Stimulated activated CD8-positive, alpha-beta memory T cell treated with anti-CD3 and anti-CD28 coated beads, Interleukin-4, amount 100 ng/mL, for 1 hour (primary cell): ENCODE results near the gene CHST14.
A peak's percentile ranks its signal among the peaks of the same experiment; 100 is the strongest.

Source experiments
- DNase-seq, 2 donors: peaks; one replicate each; pipeline ENCODE4 v3.0.0-alpha.2; 2020; ENCODE audit warnings: low read depth in 2 of 2, low spot score in 1 of 2

The CHST14 gene, protein sequence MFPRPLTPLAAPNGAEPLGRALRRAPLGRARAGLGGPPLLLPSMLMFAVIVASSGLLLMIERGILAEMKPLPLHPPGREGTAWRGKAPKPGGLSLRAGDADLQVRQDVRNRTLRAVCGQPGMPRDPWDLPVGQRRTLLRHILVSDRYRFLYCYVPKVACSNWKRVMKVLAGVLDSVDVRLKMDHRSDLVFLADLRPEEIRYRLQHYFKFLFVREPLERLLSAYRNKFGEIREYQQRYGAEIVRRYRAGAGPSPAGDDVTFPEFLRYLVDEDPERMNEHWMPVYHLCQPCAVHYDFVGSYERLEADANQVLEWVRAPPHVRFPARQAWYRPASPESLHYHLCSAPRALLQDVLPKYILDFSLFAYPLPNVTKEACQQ

DNA sequence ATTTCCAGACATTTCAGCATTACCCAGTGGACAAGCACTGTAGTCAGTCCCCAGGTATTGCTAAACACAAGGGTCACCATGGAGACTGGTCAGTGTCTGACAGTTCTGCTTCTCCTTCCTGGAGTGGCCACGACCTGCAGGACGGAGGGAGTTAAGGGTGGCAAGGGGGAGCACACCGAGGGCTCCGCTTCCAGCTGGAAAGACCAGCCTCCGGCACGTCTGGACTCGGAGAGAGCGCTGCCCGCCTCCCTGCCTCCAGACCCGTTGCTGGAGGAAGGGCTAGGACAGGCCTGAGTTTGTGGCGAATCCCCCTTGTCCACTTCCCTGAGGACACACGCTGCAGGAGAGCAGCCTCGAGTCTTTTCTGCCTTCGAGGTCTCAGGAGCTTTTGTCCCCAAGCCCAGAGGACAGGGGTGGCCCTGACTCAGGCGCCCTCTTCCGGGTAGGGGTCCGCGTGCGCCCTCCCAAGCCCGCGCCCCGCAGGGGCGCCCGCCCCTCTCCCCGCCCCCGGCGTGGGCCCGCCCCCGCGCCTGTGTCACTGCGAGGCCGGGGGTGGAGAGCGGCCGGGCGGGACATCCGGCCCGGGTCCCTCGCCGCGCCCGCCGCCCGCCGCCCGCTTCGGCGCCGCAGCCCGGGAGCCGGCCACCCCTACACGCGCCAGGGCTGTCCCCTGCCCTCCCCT is at the start of gene CHST14:
Gene CHST14, plus strand, starts transcription at position 562 of the 682 bp plus-strand sequence. CDS start 230 bp downstream, outside the sequence.
- peak; percentile 28 to 31 for DNase-seq

DNA sequence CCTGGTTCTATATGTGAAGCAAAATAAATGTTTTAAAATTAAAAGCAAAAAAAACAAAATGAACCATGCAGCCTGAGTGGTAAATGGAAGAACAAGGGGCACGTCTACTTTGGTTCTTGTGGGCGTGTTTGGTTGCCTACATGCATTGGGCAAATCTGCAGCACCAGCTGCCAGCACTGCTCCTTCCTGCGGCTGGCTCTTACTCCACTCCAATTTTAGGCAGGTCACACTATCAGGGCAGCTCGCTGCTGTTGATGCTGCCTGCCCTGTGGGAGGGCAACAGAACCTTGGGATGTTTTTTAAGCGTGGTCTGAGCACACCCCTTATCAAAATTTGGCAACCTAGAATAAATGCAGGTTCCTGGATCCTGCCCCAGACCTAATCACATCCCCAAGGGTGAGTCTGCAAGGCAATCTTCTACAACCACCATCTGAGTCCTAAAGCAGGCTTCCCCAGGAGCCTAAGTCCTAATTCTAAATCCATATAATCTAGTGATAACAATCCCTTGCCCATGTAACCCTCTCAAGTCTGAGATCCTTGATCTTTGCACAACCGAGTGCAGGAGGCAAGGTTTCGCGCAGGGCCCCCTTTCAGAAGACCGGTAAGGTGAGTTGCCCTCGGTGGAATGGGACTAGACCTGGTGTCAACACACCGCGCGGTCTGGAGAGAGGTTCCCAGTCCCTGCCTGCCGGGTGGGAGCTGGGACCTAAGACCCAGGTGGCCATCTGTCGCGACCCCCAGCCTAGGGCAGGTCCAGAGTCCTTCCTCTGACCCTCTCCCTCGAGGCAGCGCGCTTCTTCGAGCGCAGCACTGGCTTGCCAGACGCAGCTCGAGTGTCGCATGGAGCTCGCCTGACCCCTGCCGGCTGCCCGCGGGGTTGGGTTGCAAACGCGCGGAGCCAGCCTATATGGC is 49.3 kb upstream of the CHST14 start:
- peak; percentile 64 to 67 for DNase-seq

GRCh38 chr15:40424483-40425115 is 46.2 kb upstream of the CHST14 start:
- no peak for DNase-seq

DNA sequence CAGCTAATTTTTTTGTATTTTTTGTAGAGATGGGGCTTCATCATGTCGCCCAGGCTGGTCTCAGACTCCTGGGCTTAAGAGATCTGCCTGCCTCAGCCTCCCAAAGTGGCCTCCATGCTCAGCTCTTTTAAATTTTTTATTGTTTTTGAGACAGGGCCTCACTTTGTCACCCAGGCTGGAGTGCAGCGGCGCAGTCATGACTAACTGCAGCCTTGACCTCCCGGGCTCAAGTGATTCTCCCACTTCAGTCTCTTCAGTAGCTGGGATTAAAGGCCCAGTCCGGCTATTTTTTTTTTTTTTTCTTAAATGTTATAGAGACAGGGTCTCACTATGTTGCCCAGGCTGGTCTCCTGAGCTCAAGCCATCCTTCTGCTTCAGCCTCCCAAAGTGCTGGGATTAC is 45.1 kb upstream of the CHST14 start:
- DNase-seq: no peak

GRCh38 chr15:40427188-40427587 is 43.6 kb upstream of the CHST14 start:
- DNase-seq: no peak

DNA sequence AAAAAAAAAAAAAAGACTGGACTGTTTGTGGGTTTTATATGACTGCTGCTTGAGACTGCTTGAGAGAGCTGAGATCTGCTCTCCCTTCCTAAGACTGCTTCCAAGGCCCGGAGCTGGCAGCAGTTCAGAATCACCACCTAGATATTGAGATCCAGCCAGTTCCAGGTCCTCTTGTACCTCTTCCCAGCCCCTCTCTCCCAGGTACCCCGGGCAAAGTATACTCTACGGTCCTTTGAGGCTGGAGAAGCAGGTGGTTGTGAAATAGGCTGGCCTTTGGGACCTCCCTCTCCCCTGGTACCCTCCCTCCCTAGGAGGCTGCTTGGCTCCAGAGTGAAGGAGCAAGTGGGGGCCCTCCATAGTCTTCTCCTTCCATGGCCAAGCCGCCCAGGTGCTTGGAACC is 42.6 kb upstream of the CHST14 start:
- DNase-seq: no peak

GRCh38 chr15:40429068-40429710 is 41.6 kb upstream of the CHST14 start:
- DNase-seq: no peak

DNA sequence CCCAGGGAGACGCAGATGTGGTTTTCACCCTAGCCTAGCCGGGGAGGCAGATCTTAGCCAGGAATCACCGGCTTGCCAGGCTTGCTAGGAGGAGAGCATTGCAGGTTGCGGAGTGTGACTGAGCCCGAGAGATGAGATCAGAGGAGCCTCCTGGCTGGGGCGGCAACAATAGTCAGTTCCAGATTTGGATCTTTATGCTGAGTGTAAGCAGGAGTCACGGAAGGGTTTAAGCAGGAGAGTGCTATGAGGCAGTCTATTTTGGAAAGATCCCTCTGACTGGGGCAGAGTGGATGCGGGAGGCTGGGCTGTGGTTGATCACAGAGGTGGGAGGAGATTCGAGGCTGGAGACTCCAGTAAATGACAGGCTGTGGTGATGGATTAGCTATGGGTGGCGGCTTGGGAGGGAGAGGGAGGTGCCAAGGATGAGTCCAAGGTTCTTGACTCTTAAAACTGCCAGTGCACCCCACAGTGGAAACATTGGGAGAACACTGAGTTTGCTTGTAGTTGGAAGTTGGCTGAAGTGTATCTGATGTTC is 40.4 kb upstream of the CHST14 start:
- DNase-seq: no peak

GRCh38 chr15:40435023-40435709 is 35.6 kb upstream of the CHST14 start:
- DNase-seq: no peak

GRCh38 chr15:40435710-40436089 is 35.1 kb upstream of the CHST14 start:
- DNase-seq: no peak

DNA sequence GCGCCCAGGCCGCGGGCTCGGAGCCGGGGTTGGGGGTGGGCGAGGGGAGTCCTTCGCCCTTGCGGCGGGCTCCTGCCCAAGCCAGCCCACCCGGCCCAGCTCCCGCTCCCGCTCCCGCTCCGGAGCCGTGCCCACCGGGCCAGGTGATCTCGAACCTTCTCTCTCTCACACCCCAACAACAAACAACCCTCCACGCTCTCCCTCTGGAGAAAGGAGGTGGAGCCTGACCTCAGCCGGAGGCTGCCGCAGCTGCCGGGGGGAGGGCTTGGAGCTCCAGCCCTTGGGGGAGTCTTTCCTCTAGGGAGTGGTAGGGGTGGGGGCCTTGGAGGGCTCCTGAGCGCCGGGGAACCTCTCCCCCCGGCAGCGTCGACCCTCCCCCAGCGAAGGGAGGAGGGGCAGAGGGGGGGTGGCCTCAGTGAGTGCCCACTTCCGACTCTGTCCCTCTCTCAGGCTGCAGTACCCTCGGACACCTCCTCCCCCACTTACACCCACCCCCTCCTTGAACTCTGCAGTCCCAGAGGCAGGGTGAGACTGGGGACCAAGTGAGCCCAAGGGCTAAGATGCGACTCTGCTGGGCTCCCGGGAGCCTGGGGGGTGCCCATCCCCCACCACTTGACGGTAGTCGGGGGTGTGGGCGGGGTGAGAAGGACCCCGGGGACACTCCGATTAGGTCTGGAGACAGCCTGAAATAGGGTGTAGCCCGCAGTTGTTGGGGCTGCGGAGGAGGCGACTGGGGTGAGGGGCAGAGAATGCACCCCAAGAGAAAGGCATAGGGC is 34.5 kb upstream of the CHST14 start:
- no peak for DNase-seq

DNA sequence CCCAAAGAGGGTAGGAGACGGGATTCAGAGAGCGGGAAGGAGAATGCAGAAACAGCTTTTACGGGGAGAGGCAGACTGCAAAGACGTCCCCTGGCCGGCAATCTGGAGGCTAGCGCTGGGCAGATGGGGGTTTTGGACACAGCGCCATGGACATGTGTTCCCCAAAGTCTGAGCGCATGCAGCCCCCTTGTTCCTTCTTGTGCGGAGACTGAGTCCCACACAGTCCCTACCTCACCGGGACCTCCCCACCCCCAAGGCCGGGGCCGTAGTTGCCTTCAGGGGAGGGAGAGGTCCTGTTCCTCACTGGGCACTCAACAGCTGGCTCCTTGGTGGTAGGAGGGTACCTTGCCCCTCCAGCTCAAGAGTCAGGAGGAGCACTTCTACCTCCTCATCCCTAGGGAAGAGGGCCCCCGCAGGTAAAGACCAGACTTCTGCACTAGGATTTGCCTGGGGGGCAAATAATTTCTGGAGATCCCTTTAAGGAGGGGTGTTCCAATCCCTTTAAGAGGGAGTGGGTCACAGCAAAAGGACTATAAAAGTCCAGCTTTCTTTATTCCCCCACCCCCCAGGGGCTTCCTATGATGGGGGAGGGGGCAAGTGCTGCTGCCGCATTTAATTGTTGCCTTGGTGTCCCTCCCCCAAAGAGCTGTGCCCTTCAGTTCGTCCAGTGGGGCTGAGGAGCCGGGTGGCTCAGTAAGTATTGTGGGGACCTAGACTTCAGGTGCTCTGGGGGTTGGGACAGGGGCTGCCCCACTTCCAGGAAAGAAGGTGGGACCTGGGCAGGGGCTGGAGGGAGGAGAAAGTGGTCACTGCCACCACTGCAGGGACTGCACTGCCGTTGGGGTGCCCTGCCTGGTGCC is 33.7 kb upstream of the CHST14 start:
- no peak for DNase-seq

DNA sequence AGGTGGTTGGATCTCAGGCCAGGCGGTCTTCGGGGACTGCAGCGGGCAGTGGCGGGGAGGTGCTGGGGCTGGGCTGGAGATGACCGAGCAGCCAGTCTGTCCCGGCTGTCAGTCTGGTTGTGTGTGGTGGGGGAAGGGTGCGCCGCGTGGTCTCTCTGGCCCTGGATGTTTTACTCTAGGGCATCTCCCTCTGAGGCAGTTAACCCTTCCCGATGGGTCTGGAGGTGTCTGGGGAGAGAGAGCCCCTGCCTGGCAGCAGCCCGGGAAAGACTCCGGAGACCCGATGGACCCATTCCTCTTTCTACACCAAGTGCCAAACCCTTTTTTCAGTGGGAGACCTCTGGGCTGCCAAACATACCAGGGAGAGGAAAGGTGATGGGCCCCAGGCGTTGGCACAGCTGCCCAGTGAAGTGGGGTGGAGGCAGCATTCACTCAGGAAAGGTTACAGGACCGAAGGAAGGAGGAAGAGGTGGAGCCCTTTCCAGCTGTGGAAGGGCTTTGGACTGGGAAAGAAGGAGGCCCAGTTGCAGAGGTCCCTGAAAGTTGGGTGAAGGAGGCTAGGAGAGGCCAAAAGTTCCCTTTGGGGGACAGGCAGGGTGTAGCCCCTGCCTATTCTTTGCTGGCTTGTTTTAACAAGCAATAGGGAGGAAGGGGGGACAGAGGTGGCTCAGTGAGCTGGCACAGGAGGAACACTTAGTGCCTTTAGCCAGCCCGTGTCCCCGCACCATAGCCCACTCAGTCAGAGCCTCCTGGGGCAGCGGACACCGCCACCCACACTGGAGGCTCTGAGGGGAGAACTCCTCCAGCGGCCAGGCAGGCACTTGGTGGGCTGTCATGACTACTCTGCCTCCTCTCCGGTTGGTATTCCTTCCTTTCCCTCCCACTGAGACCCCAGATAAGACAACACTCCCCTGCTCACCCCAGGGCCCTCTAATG is 32.8 kb upstream of the CHST14 start:
- no peak for DNase-seq

DNA sequence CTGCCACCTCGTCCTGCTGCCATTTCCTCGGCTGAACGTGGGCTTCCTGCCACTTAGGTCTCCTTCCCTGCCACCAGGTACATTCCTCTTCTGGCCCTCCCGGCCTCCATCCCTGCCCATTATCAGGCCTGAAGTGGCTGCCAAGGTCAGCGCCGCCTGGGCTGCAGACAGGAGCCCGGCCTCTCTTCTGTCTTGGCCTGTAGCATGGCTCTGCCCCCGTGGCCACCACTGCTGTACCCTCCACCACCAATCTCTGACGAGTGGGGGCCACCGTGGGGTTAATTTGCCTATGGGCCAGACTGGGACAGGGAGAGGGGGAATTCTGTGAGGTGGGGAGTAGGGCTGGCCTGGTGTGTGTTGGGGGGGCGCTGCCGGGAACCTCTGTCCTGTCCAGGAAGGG is 32.1 kb upstream of the CHST14 start:
- no peak for DNase-seq

DNA sequence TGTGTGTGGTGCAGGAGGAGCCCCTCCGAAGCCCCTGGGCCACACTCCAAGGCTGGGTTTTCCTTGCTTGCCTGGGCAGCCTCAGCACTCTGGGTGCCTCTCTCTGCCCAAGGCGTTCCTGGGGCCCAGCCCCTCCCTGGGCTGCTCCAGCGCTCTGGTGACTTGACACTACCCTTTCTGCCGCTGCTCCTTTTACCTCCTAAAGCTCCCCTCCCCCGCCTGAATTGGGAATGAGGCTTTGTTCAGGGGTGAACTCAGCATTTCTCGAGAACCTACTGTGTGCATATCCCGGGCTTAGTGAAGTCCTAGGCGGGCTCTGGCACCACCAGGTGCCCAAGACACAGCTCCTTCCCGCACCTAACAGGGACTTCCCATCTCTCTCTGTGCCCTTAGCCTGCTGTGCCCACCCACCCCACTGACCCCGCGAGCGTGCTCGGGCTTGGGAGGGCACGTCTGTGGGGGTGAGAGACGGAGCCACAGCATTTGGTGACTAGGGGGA is 31.3 kb upstream of the CHST14 start:
- no peak for DNase-seq

DNA sequence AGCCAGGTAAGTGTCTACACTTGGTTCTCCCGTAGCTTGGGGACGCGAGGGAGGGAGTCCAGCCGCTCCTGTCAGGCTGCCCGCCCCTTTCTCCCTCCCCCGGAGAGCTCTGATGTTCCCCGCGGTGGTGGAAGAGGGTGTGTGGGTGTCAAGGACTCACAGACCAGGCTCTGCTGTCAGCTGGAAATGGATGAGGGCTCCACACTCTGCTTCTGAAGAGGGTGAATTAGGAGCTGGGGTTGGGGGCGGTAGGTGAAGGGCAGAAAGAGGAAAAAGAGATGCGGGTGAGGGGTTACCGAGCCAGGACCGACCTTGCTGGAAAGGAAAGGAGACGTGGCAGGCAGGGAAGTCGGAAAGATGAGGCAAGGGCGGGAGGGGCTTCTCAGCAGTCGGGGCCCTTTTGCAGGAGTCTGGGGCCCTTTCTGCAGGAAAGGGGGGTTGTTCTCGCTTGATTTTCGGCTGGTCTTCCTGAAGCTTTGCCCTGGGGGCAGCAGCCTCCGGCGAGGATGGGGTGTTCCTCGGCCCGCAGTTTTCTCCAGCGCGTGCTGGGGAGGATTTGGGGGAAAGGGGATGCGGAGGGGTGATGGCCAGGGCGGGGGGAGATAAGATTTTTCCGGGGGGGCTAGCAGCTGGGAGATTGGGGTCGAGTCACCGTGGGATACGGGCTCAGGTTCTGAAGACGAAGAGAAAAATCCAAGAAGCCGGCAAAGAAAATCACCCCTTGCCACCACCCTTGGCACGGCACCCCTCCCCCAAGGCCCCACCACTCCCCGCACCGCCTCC is 30.6 kb upstream of the CHST14 start:
- no peak for DNase-seq
